Endothelial cell of coronary artery (primary cell): Measurements from ENCODE around the gene OIP5. TPM values are rescaled to one million over a fixed set of nuclear protein-coding genes. Genes with fewer than 3 reads are reported as not detected.

Source experiments
- total RNA-seq: library from RNA; depleted of rRNA; stranded (reverse); fragments of >200 nt; gene quantifications from 2 replicates; pipeline ENCODE4 v1.2.3, GENCODE V29; 2014

The OIP5 gene
- 3.2 and 8.3 TPM in 2 replicates for total RNA-seq

DNA sequence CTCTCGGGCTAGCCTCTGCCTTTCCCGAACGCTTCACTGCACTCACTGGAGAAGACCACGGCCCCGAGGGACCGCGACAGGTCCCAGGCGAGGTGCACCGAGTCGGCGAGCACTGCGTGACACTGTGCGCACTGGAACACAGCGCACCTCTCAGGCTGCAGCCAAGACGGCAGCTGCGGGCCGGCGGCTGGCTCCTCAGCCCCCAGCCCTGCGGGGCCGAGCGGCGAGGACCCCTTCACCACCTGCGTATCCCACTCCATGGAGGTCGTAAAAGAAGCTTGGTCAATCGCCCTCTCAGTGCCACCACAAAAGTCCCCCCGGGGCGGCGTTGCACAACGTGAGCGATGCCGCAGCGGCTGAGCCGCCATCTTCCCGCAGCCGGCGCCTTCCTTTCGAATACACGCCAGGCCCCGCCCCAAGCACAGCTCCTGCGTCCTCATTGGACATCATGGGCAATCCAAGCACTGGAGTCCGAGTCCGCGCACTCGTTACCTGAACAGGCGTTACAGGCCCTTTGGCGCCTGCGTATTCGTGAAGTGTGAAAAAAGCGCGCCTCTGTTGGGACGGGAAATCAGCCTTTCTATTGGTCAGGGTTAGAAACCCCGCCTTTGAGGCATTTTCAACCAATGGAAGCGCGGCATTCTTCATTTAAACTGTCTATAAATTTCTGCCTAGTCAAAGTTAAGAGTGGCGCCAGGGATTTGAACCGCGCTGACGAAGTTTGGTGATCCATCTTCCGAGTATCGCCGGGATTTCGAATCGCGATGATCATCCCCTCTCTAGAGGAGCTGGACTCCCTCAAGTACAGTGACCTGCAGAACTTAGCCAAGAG, at the start of gene OIP5, which contains the start of gene NUSAP1:
Gene OIP5 (minus strand): TSS at position 398 of the 832 bp plus-strand sequence. CDS start 30 bp downstream, at position 368.
Gene NUSAP1 (plus strand): TSS at position 688 of the 832 bp plus-strand sequence. CDS start 77 bp downstream, at position 765.

Other genes starting within 250 kb of the OIP5 start
- gene INO80, start 216.3 kb downstream of the OIP5 start, total RNA-seq: 21.4 and 29.2 TPM in 2 replicates
- under 0.01 TPM in 1 of 2 replicates, not detected in the other for gene EXD1, start 101.8 kb downstream of the OIP5 start, total RNA-seq
- 62.4 and 64.0 TPM in 2 replicates for gene CHP1, start 101.3 kb downstream of the OIP5 start, total RNA-seq
- 27.9 and 75.9 TPM in 2 replicates for gene NUSAP1, start 290 bp upstream of the OIP5 start, total RNA-seq
- gene NDUFAF1, start 69.9 kb upstream of the OIP5 start, total RNA-seq: 21.3 TPM in 2 replicates
- gene RTF1, start 84.5 kb upstream of the OIP5 start, total RNA-seq: 16.3 and 18.1 TPM in 2 replicates
- gene ITPKA, start 161.3 kb upstream of the OIP5 start, total RNA-seq: 0.66 and 2.3 TPM in 2 replicates
- gene LTK, start 181.2 kb upstream of the OIP5 start, total RNA-seq: under 0.01 and 0.19 TPM in 2 replicates
- gene RPAP1, start 211.7 kb upstream of the OIP5 start, total RNA-seq: 14.4 and 20.6 TPM in 2 replicates
- 6.3 and 8.5 TPM in 2 replicates for gene TYRO3, start 226.6 kb upstream of the OIP5 start, total RNA-seq